OCI-LY1 (cell line): ENCODE measurements around the gene FAN1.

Source experiments
- H2AFZ ChIP-seq: fragments of 200-600 bp; sonication (generic), shearing (Covaris generic); 2 replicates; pipeline ENCODE4 v1.6.0; 2014; ENCODE audit warnings: antibody characterized with exemption, mild to moderate bottlenecking, low read length
- H3F3A ChIP-seq: fragments of 200-600 bp; sonication (generic), shearing (Covaris generic); 2 replicates; pipeline ENCODE4 v1.6.0; 2014; ENCODE audit warnings: mild to moderate bottlenecking, antibody characterized with exemption, low read length, moderate library complexity; ENCODE audit not compliant: insufficient read depth
- H3K27ac ChIP-seq: fragments of 200-600 bp; sonication (generic); 2 replicates; pipeline ENCODE4 v1.5.1; 2014; ENCODE audit warnings: low read length, mixed run types, mild to moderate bottlenecking, low read depth; ENCODE audit not compliant: poor library complexity, severe bottlenecking
- H3K27me3 ChIP-seq: fragments of 200-600 bp; sonication (generic); 2 replicates; pipeline ENCODE4 v1.6.0; 2014; ENCODE audit warnings: antibody characterized with exemption, mild to moderate bottlenecking, low read length, moderate library complexity; ENCODE audit not compliant: insufficient read depth
- H3K36me3 ChIP-seq: fragments of 200-600 bp; sonication (generic); 2 replicates; pipeline ENCODE4 v1.6.1; 2014; ENCODE audit warnings: mild to moderate bottlenecking, antibody characterized with exemption, low read length, moderate library complexity, mixed read lengths; ENCODE audit not compliant: insufficient read depth
- H3K4me1 ChIP-seq: fragments of 200-600 bp; sonication (generic); 2 replicates; pipeline ENCODE4 v1.5.1; 2014; ENCODE audit warnings: mild to moderate bottlenecking, low read length, moderate library complexity; ENCODE audit not compliant: insufficient read depth, severe bottlenecking
- H3K4me2 ChIP-seq: fragments of 200-600 bp; sonication (generic), shearing (Covaris generic); 2 replicates; pipeline ENCODE4 v1.6.1; 2014; ENCODE audit warnings: low read length
- H3K4me3 ChIP-seq: fragments of 200-600 bp; sonication (generic); 2 replicates; pipeline ENCODE4 v1.5.1; 2014; ENCODE audit warnings: low read length, low read depth, mild to moderate bottlenecking, mixed read lengths; ENCODE audit not compliant: poor library complexity, severe bottlenecking
- H3K79me2 ChIP-seq: fragments of 200-600 bp; shearing (Covaris generic); 2 replicates; pipeline ENCODE4 v1.6.1; 2016; ENCODE audit warnings: mixed run types, low read length, mixed read lengths; ENCODE audit not compliant: insufficient read depth
- H3K9ac ChIP-seq: fragments of 200-600 bp; sonication (generic), shearing (Covaris generic); 2 replicates; pipeline ENCODE4 v1.6.1; 2014; ENCODE audit warnings: mild to moderate bottlenecking, low read length, mixed read lengths
- H3K9me2 ChIP-seq: fragments of 200-600 bp; sonication (generic), shearing (Covaris generic); 2 replicates; pipeline ENCODE4 v1.6.1; 2014; ENCODE audit warnings: low read depth, mild to moderate bottlenecking, low read length, mixed read lengths
- H3K9me3 ChIP-seq: fragments of 200-600 bp; shearing (Covaris generic); 2 replicates; pipeline ENCODE4 v1.6.1; 2014; ENCODE audit warnings: low read length, mixed read lengths
- H4K20me1 ChIP-seq: fragments of 200-600 bp; sonication (generic), shearing (Covaris generic); 2 replicates; pipeline ENCODE4 v1.6.0; 2016; ENCODE audit warnings: mild to moderate bottlenecking, low read length; ENCODE audit not compliant: insufficient read depth
- EZH2 ChIP-seq: fragments of 200-600 bp; sonication (generic), shearing (Covaris generic); IDR thresholded peaks from 2 replicates; pipeline ENCODE4 v1.8.0; 2017; ENCODE audit warnings: borderline replicate concordance, mixed run types, mild to moderate bottlenecking, antibody characterized with exemption, low read length, moderate library complexity, mixed read lengths
- TF ChIP-seq, protein P1 (sequence below): fragments of 200-600 bp; sonication (generic), shearing (Covaris generic); IDR thresholded peaks from 2 replicates; pipeline ENCODE4 v1.5.1; 2017; ENCODE audit warnings: mild to moderate bottlenecking, antibody characterized with exemption, low read length, moderate library complexity, mixed read lengths

Gene FAN1

DNA sequence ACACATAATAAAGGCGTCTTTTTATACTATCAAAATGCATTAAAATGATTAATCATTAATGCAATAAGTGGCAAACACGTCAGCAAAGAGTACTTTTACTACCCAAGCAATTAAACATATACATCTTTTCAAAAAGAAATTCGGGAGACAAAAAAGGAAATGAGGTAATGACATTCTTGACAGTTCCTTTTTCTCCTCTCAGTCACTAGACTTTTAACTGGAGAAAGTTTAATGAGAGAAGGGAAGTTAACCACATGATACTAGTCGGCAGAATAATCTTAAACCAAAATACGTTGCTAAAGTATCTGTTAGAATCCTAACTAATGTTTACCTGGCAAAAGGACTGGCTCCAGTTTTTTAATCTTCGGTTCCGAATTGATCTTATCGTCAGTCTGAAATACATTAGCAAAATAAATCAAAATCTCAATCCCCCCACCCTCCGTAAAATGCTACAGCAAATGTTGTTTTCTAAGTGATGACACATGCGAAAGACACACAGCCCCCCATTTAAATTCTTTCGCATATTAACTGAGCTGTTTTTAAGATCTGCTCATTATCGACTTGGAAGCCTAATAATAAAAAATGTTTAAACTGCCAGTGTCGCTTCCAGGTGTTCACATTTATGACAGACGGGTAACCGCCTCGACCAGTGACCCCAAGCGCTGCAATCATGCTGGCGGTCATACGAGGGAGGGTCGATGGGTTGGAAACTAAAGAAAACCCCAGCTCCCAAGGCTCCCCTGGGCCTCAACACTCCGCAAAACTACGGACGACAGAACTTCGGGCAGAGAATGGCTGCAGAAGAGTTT, 86.9 kb downstream of the FAN1 start:
- peak overlapping the region; percentile 47 for H3K27ac ChIP-seq

DNA sequence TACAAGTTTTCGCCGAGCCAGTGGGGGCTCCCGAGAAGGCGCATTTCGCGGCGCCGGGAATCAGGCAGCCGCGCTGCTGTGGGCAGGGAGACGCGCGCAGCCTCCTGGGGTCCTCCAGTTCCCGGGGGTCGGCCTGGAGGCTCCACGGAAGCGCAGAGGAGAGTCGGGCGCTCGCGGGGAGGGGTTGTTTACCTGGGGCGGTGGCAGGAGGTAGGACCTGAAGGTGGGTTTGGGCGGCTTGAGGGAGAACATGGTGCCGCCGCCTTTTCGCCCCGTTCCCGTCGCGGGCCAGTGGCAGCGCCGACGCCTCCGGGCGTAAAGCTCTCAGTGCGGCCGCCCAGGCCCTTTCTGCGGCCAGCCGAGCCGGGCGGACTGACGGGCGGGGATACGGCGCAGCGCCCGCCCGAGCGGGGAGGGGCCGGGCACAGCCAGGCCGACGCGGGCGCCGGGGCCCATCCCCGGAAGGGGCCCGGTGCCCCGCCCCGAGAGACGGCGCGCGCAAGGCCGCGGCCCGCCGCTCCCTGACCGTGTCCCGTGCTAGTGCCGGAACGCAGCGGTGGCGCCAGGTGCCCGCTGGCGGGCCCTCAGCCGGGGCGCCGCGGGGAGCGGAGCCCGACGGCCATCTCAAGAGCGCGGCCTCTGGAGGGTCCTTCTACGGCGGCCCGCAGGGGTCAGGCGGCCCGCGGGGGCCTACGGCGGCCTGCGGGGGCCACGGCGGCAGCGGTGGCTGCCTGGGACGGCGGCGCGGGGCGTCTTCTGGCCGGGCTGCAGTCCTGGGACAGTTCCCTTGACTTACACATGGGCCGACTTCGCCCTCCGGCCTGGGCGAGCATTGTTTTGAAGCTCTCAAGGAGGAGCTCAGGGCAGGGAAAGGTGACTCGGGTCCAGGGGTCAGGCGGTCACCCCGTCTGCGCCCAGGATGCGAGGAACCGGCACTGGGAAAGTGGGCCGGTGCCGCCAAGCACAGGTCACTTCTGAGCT, 87.8 kb downstream of the FAN1 start, which contains the start of gene MTMR10:
TSS of gene MTMR10 (minus strand) at position 374 of the 981 bp plus-strand sequence. CDS start at position 252, 122 bp downstream.
- Histone ChIP-seq H4K20me1 (no peaks in the 10 kb centered on the region), H2AFZ (0 out of 2 replicates have a peak within 1 kb of the TSS, but pooled peaks have one; percentile 21), H3K27me3 (no peaks in the 10 kb centered on the region), H3F3A (no peaks in the 10 kb centered on the region), H3K9me2 (no peaks in the 10 kb centered on the region), H3K4me2 (peak within 1 kb of the TSS; percentile 82), H3K79me2 (peaks cover 14% of the 10 kb centered on the region; the same call in 1 of the 2 replicates), H3K36me3 (0 out of 2 replicates have a peak, but pooled peaks cover 6% of the 10 kb centered on the region), H3K4me1 (peaks cover 30% of the 10 kb centered on the region), H3K27ac (peak within 1 kb of the TSS; percentile 47), H3K9me3 (no peaks in the 10 kb centered on the region), H3K9ac (peak within 1 kb of the TSS; percentile 86), H3K4me3 (peak within 1 kb of the TSS; percentile 88)
- TF ChIP-seq, protein P1, sequence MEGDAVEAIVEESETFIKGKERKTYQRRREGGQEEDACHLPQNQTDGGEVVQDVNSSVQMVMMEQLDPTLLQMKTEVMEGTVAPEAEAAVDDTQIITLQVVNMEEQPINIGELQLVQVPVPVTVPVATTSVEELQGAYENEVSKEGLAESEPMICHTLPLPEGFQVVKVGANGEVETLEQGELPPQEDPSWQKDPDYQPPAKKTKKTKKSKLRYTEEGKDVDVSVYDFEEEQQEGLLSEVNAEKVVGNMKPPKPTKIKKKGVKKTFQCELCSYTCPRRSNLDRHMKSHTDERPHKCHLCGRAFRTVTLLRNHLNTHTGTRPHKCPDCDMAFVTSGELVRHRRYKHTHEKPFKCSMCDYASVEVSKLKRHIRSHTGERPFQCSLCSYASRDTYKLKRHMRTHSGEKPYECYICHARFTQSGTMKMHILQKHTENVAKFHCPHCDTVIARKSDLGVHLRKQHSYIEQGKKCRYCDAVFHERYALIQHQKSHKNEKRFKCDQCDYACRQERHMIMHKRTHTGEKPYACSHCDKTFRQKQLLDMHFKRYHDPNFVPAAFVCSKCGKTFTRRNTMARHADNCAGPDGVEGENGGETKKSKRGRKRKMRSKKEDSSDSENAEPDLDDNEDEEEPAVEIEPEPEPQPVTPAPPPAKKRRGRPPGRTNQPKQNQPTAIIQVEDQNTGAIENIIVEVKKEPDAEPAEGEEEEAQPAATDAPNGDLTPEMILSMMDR, result no peak
- TF ChIP-seq EZH2, result no peak

More for the DNA sequence above, 86.9 kb downstream of the FAN1 start:
- Histone ChIP-seq H3K4me1 (peaks cover 30% of the 10 kb centered on the region), H3K9me3 (no peaks in the 10 kb centered on the region), H3K4me3 (peak overlapping the region; percentile 88), H2AFZ (0 out of 2 replicates have a peak overlapping the region, but pooled peaks have one; percentile 21), H3K36me3 (peaks cover 12% of the 10 kb centered on the region), H3K9ac (peak overlapping the region; percentile 86), H3F3A (no peaks in the 10 kb centered on the region), H3K4me2 (peak overlapping the region; percentile 82), H4K20me1 (no peaks in the 10 kb centered on the region), H3K9me2 (no peaks in the 10 kb centered on the region), H3K27me3 (no peaks in the 10 kb centered on the region), H3K79me2 (peaks cover 14% of the 10 kb centered on the region; the same call in 1 of the 2 replicates)
- no peak for TF ChIP-seq EZH2
- TF ChIP-seq, protein P1, result no peak

- Histone ChIP-seq H4K20me1 (no peaks in the 10 kb centered on the region), H3K9me3 (no peaks in the 10 kb centered on the region), H3K9ac (peak overlapping the region; percentile 86), H3K9me2 (no peaks in the 10 kb centered on the region), H3K79me2 (peaks cover 14% of the 10 kb centered on the region; the same call in 1 of the 2 replicates), H3K4me3 (peak overlapping the region; percentile 88), H3K4me2 (peak overlapping the region; percentile 70), H3F3A (no peaks in the 10 kb centered on the region), H3K27ac (no peak overlapping the region), H3K4me1 (peaks cover 30% of the 10 kb centered on the region), H2AFZ (no peak overlapping the region), H3K27me3 (no peaks in the 10 kb centered on the region), H3K36me3 (no peaks in the 10 kb centered on the region)
- no peak for TF ChIP-seq EZH2
- TF ChIP-seq, protein P1, result no peak
Measured at GRCh38 chr15:30992249-30992864, 88.6 kb downstream of the FAN1 start.
